ENCODE results near the gene NUP37. TPM values are rescaled to one million over a fixed set of nuclear protein-coding genes. Genes with fewer than 3 reads are reported as not detected.

NUP37 gene, protein sequence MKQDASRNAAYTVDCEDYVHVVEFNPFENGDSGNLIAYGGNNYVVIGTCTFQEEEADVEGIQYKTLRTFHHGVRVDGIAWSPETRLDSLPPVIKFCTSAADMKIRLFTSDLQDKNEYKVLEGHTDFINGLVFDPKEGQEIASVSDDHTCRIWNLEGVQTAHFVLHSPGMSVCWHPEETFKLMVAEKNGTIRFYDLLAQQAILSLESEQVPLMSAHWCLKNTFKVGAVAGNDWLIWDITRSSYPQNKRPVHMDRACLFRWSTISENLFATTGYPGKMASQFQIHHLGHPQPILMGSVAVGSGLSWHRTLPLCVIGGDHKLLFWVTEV
- total RNA-seq (2016; rRNA removed; fragmentation: Illumina TruSeq; extraction: Trizol), result 80.1 and 130 TPM in 2 replicates
- total RNA-seq (2016; cell fraction: cytosol; rRNA removed; fragmentation: Illumina TruSeq; extraction: Trizol; ENCODE audit: low read depth), result 15.1 and 15.2 TPM in 2 replicates
- total RNA-seq (2016; cell fraction: insoluble cytoplasmic fraction; rRNA removed; fragmentation: Illumina TruSeq; extraction: Trizol), result 78.2 and 135 TPM in 2 replicates
- total RNA-seq (2016; cell fraction: membrane; rRNA removed; fragmentation: Illumina TruSeq; extraction: Trizol), result 20.5 and 22.4 TPM in 2 replicates
- 36.4 and 40.5 TPM in 2 replicates for total RNA-seq (2016; cell fraction: nucleus; rRNA removed; fragmentation: Illumina TruSeq; extraction: Trizol)
- polyA plus RNA-seq (2011; rRNA removed), result 29.4 and 50.6 TPM in 2 replicates
- 22.0 and 25.7 TPM in 2 replicates for polyA plus RNA-seq (2011; cell fraction: cytosol; rRNA removed)
- polyA plus RNA-seq (2011; cell fraction: nucleus; rRNA removed), result 6.8 and 8.4 TPM in 2 replicates
- 35.0 and 41.4 TPM in 2 replicates for polyA plus RNA-seq (2012)
- 7.8 and 9.1 TPM in 2 replicates for polyA plus RNA-seq (2016; cell fraction: cytosol; fragmentation: Illumina TruSeq; extraction: Trizol; ENCODE audit: low read depth)
- polyA plus RNA-seq (2016; cell fraction: insoluble cytoplasmic fraction; fragmentation: Illumina TruSeq; extraction: Trizol; ENCODE audit: low read depth), result 103 and 119 TPM in 2 replicates
- 11.8 and 14.2 TPM in 2 replicates for polyA plus RNA-seq (2016; cell fraction: membrane; fragmentation: Illumina TruSeq; extraction: Trizol; ENCODE audit: low read depth)
- polyA plus RNA-seq (2016; cell fraction: nucleus; fragmentation: Illumina TruSeq; extraction: Trizol; ENCODE audit: insufficient read depth, low read depth), result 31.4 and 34.4 TPM in 2 replicates
- polyA minus RNA-seq (2011; rRNA and poly(A)+ RNA removed; ENCODE audit: low replicate concordance), result 12.3 and 26.8 TPM in 2 replicates
- polyA minus RNA-seq (2011; cell fraction: cytosol; rRNA and poly(A)+ RNA removed), result 19.5 and 23.4 TPM in 2 replicates
- polyA minus RNA-seq (2011; cell fraction: nucleus; rRNA and poly(A)+ RNA removed), result 22.0 and 28.2 TPM in 2 replicates
- Bru-seq, nascent RNA, result percentile 65 among the genes with signal in this experiment
- percentile 54 among the genes with signal in this experiment for BruChase-seq, experiment 1, labeled RNA remaining after a 6-hour chase
- percentile 52 among the genes with signal in this experiment for BruChase-seq, experiment 2, labeled RNA remaining after a 2-hour chase
- long read RNA-seq, experiment 1, transcript NUP37-209 (10 exons, 2,372 nt), result major isoform, 39 of 44 reads
- long read RNA-seq, experiment 1, partial matches to known transcripts, result 0 of 44 reads
- long read RNA-seq, experiment 1, other reads (novel, unspliced or antisense), result 2 of 44 reads
- long read RNA-seq, experiment 2, transcript NUP37-209 (10 exons, 2,372 nt), result major isoform, 23 of 57 reads
- long read RNA-seq, experiment 2, transcript NUP37-201 (9 exons, 1,203 nt), result minor isoform, 17 of 57 reads
- long read RNA-seq, experiment 2, partial matches to known transcripts, result 9 of 57 reads
- long read RNA-seq, experiment 2, other reads (novel, unspliced or antisense), result 8 of 57 reads

DNA sequence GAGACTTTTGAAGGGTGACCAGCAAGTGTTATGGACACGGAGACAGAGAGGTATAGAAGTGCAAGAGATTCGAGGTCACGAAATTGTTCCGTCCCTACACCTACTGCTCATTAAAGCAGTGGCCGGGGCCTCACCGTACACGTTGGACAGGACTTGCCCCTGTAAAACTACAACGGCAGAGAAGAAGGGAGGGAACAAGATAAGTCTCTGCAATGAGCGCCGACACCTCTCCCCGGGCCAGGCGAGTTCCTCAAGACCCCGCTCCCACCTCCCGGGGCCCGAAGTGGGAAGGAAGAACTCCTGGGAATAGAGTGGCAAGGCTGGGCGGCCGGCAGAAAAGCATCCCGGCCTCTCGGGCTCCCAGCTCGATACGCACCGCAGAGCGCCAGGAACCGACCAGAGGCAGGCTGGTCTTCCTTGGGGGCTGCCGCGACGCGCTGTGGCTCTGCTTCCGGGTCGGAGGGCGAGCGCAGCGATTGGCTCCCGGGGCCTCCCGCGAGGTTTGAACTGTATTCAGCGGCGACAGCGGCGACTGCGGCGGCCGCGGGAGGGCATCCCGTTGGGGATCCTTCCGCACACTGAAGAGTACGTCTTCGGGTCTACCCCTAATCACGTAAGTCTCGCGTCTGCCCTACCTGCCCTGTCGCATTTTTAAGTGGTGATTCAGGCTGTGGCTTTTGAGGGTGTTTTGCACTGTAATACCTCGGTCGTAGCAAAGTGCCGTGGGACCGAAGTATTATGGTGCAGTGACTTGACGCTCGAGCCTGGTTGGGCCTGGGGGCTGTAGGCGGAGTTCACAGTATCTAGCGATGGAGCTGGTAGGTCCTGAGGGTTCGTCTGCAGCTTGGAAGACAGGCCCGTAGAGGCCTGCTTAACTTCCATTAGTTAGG lies at the start of gene NUP37, which contains the start of gene PARPBP:
NUP37 (minus strand) TSS at position 441 of the 890 bp plus-strand sequence. CDS start 1,596 bp downstream, outside the sequence.
PARPBP (plus strand) TSS at position 510 of the 890 bp plus-strand sequence. CDS start 3,706 bp downstream, outside the sequence.
- BruUV-seq (replicated peaks), result no TSS peak
- in situ Hi-C loops (cut with HindIII; ENCODE audit: extremely low pct_ligation_motif_present, low pct_unique_long_range_greater_than_20kb), result no loop called here
- intact Hi-C loops (cut with micrococcal nuclease; ENCODE audit: unreplicated experiment), result loop anchor here (1.0 kb wide), 2 partner anchors 25 to 58 kb away; no protein-coding TSS in a partner anchor
- Histone ChIP-seq H3K4me1 (ENCODE audit: insufficient read depth, low read length) (peaks cover 33% of the 10 kb centered on the region), H3K9ac (ENCODE audit: insufficient read depth, low read depth, low read length) (peak within 1 kb of the TSS; percentile 93), H3K9me3 (ENCODE audit: low read length) (no peaks in the 10 kb centered on the region), H3K79me2 (ENCODE audit: insufficient read depth, low read length) (peaks cover 39% of the 10 kb centered on the region), H3K27ac (ENCODE audit: extremely low read length, insufficient read depth, low read length) (peak within 1 kb of the TSS; percentile 73), H3K36me3 (replicated peaks in 1 of 2; ENCODE audit: control insufficient read depth in 1 of 2, insufficient read depth in 2 of 2, low read length in 2 of 2) (peaks cover 1 to 7% of the 10 kb centered on the region in 2 experiments; a peak in 1 of 5 replicates), H3K4me2 (ENCODE audit: low read depth, low read length) (peak within 1 kb of the TSS; percentile 93), H3K4me3 (replicated peaks in 1 of 3; ENCODE audit: insufficient read depth in 1 of 3, low read depth in 2 of 3, low read length in 3 of 3) (peak within 1 kb of the TSS; percentile 83 to 97 (median 86)), H2AFZ (ENCODE audit: low read length) (peak within 1 kb of the TSS; percentile 81), H4K20me1 (ENCODE audit: insufficient read depth, low read length) (no peaks in the 10 kb centered on the region), H3K27me3 (ENCODE audit: control insufficient read depth in 1 of 2, insufficient read depth in 2 of 2, low read length in 2 of 2) (no peaks in the 10 kb centered on the region; a peak in 1 of 5 replicates)
- DNase-seq (ENCODE audit: low spot score) (peak; percentile 84), ATAC-seq (peak; percentile 98), FAIRE-seq (peak; percentile 36)
- ChIA-PET POLR2A (interaction anchor here (1.2 to 2.6 kb wide), 3 partner anchors 9 to 58 kb away, joined by 3 to 14 read pairs (median 3); partner anchors contain the start of gene WASHC3), CTCF (ENCODE audit: low intra/inter-chr PET ratio, low total read pairs) (no interaction called here)
- under 1% methylated on average over 26 of the region's 62 CpGs for WGBS (ENCODE audit: low lambda C conversion rate)
- TF ChIP-seq CBFB (CRISPR knock-in tag; IDR thresholded peaks at IDR 0.05) (no peak; the same call in 1 of the 2 replicates), KAT7 (CRISPR knock-in tag; IDR thresholded peaks at IDR 0.05; ENCODE audit: borderline replicate concordance) (peak; percentile 73; the same call in 1 of the 2 replicates), ZNF143 (CRISPR knock-in tag; IDR thresholded peaks at IDR 0.05) (peak; percentile 70; the same call in 1 of the 2 replicates), SMAD3 (CRISPR knock-in tag; IDR thresholded peaks at IDR 0.05) (peak; percentile 54; the same call in 1 of the 2 replicates), ATF1 (CRISPR knock-in tag; IDR thresholded peaks at IDR 0.05) (no peak; the same call in 1 of the 2 replicates), NR1H2 (CRISPR knock-in tag; IDR thresholded peaks at IDR 0.05; ENCODE audit: borderline replicate concordance, low read depth) (no peak), PCBP2 (optimal IDR thresholded peaks at IDR 0.05; ENCODE audit: low read depth, low read length, poor library complexity, severe bottlenecking) (no peak), CHCHD3 (CRISPR knock-in tag; IDR thresholded peaks at IDR 0.05) (peak; percentile 89)
- TF ChIP-seq, protein P1, sequence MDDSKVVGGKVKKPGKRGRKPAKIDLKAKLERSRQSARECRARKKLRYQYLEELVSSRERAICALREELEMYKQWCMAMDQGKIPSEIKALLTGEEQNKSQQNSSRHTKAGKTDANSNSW (CRISPR knock-in tag; IDR thresholded peaks at IDR 0.05; ENCODE audit: borderline replicate concordance), result 0 out of 2 replicates have a peak, but pooled peaks have one; percentile 41
- TF ChIP-seq, protein P2, sequence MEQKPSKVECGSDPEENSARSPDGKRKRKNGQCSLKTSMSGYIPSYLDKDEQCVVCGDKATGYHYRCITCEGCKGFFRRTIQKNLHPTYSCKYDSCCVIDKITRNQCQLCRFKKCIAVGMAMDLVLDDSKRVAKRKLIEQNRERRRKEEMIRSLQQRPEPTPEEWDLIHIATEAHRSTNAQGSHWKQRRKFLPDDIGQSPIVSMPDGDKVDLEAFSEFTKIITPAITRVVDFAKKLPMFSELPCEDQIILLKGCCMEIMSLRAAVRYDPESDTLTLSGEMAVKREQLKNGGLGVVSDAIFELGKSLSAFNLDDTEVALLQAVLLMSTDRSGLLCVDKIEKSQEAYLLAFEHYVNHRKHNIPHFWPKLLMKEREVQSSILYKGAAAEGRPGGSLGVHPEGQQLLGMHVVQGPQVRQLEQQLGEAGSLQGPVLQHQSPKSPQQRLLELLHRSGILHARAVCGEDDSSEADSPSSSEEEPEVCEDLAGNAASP (CRISPR knock-in tag; IDR thresholded peaks at IDR 0.05; ENCODE audit: borderline replicate concordance), result peak; percentile 30
- TF ChIP-seq, protein P3, sequence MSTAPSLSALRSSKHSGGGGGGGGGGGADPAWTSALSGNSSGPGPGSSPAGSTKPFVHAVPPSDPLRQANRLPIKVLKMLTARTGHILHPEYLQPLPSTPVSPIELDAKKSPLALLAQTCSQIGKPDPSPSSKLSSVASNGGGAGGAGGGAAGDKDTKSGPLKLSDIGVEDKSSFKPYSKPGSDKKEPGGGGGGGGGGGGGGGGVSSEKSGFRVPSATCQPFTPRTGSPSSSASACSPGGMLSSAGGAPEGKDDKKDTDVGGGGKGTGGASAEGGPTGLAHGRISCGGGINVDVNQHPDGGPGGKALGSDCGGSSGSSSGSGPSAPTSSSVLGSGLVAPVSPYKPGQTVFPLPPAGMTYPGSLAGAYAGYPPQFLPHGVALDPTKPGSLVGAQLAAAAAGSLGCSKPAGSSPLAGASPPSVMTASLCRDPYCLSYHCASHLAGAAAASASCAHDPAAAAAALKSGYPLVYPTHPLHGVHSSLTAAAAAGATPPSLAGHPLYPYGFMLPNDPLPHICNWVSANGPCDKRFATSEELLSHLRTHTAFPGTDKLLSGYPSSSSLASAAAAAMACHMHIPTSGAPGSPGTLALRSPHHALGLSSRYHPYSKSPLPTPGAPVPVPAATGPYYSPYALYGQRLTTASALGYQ (CRISPR knock-in tag; IDR thresholded peaks at IDR 0.05), result peak; percentile 58; the same call in 1 of the 2 replicates
